Mucosa of descending colon (tissue), 3 donors: Measurements from ENCODE around the gene IFT43. TPM values are rescaled to one million over a fixed set of nuclear protein-coding genes. Genes with fewer than 3 reads are reported as not detected.
A peak's percentile ranks its signal among the peaks of the same experiment; 100 is the strongest.

Experiments used
- ATAC-seq: fragments of 200-7000 bp; cut with Tn5 transposase; one replicate; pipeline ENCODE4 v1.9.1; 2020; ENCODE audit warnings: mild to moderate bottlenecking, moderate library complexity
- DNase-seq, 3 donors: peaks; one replicate each; pipeline ENCODE4 v3.0.0-alpha.2; 2020
- H3K36me3 ChIP-seq: fragments of 200-600 bp; one replicate; pipeline ENCODE4 v1.8.0; 2021; ENCODE audit warnings: low read depth, mild to moderate bottlenecking
- H3K4me1 ChIP-seq: fragments of 200-600 bp; one replicate; pipeline ENCODE4 v1.8.0; 2021; ENCODE audit warnings: low read depth, mild to moderate bottlenecking
- H3K4me3 ChIP-seq: fragments of 200-600 bp; one replicate; pipeline ENCODE4 v1.8.0; 2021; ENCODE audit warnings: mild to moderate bottlenecking
- H3K9me3 ChIP-seq: fragments of 200-600 bp; one replicate; pipeline ENCODE4 v1.8.0; 2021; ENCODE audit warnings: mild to moderate bottlenecking
- intact Hi-C, 2 donors: fragments of 100-400 bp; cut with DNase I in 1 of 2; cut with micrococcal nuclease in 1 of 2; formaldehyde crosslinking; loops; one replicate each; pipeline versions ENCODE4 v1.11.0 to v1.11.1; 2022; cut with DNase I, micrococcal nuclease
- total RNA-seq, 3 donors: library from RNA; stranded (reverse); fragmentation: NEBNext Ultra II Directional in 2 of 3; extraction: Animal tissue kit (Norgen Biotek cat#: 25700) in 2 of 3; gene quantifications; one replicate each; pipeline versions ENCODE4 v1.2.1 to v1.2.4, GENCODE V29; 2021 to 2023
- TF ChIP-seq, protein P1 (sequence below): fragments of 200-600 bp; IDR thresholded peaks from one replicate; pipeline ENCODE4 v1.8.0; 2022; ENCODE audit warnings: antibody characterized with exemption, mild to moderate bottlenecking
- donor health status: DM: no; HTN: no; CAD: no; lungs with moderate emphysema.
- donor health status: DM: no; HTN: no; CAD: no.
- donor health status: DM: no; HTN: yes; CAD: no.

Gene IFT43
- total RNA-seq, 3 donors from 2014 or later: 27.3 to 64.0 (median 27.5) TPM

- TF ChIP-seq, protein P1, sequence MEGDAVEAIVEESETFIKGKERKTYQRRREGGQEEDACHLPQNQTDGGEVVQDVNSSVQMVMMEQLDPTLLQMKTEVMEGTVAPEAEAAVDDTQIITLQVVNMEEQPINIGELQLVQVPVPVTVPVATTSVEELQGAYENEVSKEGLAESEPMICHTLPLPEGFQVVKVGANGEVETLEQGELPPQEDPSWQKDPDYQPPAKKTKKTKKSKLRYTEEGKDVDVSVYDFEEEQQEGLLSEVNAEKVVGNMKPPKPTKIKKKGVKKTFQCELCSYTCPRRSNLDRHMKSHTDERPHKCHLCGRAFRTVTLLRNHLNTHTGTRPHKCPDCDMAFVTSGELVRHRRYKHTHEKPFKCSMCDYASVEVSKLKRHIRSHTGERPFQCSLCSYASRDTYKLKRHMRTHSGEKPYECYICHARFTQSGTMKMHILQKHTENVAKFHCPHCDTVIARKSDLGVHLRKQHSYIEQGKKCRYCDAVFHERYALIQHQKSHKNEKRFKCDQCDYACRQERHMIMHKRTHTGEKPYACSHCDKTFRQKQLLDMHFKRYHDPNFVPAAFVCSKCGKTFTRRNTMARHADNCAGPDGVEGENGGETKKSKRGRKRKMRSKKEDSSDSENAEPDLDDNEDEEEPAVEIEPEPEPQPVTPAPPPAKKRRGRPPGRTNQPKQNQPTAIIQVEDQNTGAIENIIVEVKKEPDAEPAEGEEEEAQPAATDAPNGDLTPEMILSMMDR: no peak
- H3K9me3 ChIP-seq: no peaks in the 10 kb centered on the region
- H3K4me1 ChIP-seq: no peaks in the 10 kb centered on the region
- H3K36me3 ChIP-seq: no peaks in the 10 kb centered on the region
- H3K4me3 ChIP-seq: no peak overlapping the region
- ATAC-seq: no peak
- intact Hi-C loops: loop anchor here (5.0 to 10.0 kb wide), 3 partner anchors 69 to 276 kb away; no protein-coding TSS in a partner anchor
- DNase-seq: no peak
These were observed 4.7 kb upstream of the IFT43 start for GRCh38 chr14:75980856-75981255.

- Histone ChIP-seq H3K4me3 (peak within 1 kb of the TSS; percentile 43), H3K36me3 (no peaks in the 10 kb centered on the region), H3K4me1 (peaks cover 4% of the 10 kb centered on the region), H3K9me3 (no peaks in the 10 kb centered on the region)
- ATAC-seq (peak; percentile 64), DNase-seq (peak; percentile 68 to 74 (median 70))
- TF ChIP-seq, protein P1: no peak
- intact Hi-C loops: loop anchor here (5.0 to 10.0 kb wide), 3 partner anchors 69 to 277 kb away; no protein-coding TSS in a partner anchor
These were observed 3.9 kb upstream of the IFT43 start, which contains the start of gene TGFB3 for GRCh38 chr14:75981426-75982265. Gene TGFB3 (minus strand): TSS chr14:75981995. CDS start chr14:75980893, 1,102 bp downstream.

GRCh38 chr14:75982266-75983018, 3.1 kb upstream of the IFT43 start:
- Histone ChIP-seq H3K9me3 (no peaks in the 10 kb centered on the region), H3K4me3 (peak overlapping the region; percentile 43), H3K4me1 (peaks cover 5% of the 10 kb centered on the region), H3K36me3 (no peaks in the 10 kb centered on the region)
- peak; percentile 82 for ATAC-seq
- intact Hi-C loops: loop anchor here (5.0 to 10.0 kb wide), 3 partner anchors 70 to 278 kb away; no protein-coding TSS in a partner anchor
- TF ChIP-seq, protein P1: peak; percentile 47
- peak; percentile 84 to 90 (median 90) for DNase-seq

GRCh38 chr14:75983019-75983358, 2.6 kb upstream of the IFT43 start:
- Histone ChIP-seq H3K9me3 (no peaks in the 10 kb centered on the region), H3K36me3 (no peaks in the 10 kb centered on the region), H3K4me3 (no peak overlapping the region), H3K4me1 (peaks cover 5% of the 10 kb centered on the region)
- DNase-seq (no peak), ATAC-seq (no peak)
- intact Hi-C loops: loop anchor here (5.0 to 10.0 kb wide), 3 partner anchors 71 to 278 kb away; no protein-coding TSS in a partner anchor
- TF ChIP-seq, protein P1: no peak

- Histone ChIP-seq H3K4me1 (peaks cover 5% of the 10 kb centered on the region), H3K36me3 (no peaks in the 10 kb centered on the region), H3K9me3 (no peaks in the 10 kb centered on the region), H3K4me3 (no peak overlapping the region)
- intact Hi-C loops: loop anchor here (5.0 to 10.0 kb wide), 3 partner anchors 72 to 280 kb away; no protein-coding TSS in a partner anchor
- ATAC-seq (no peak), DNase-seq (no peak)
- TF ChIP-seq, protein P1: no peak
These were observed 889 bp upstream of the IFT43 start for GRCh38 chr14:75984674-75985073.
